OCI-LY1 (cell line): Measurements from ENCODE around the gene LRRC73.

Experiments
- H2AFZ ChIP-seq: fragments of 200-600 bp; sonication (generic), shearing (Covaris generic); 2 replicates; pipeline ENCODE4 v1.6.0; 2014; ENCODE audit warnings: antibody characterized with exemption, mild to moderate bottlenecking, low read length
- H3F3A ChIP-seq: fragments of 200-600 bp; sonication (generic), shearing (Covaris generic); 2 replicates; pipeline ENCODE4 v1.6.0; 2014; ENCODE audit warnings: mild to moderate bottlenecking, antibody characterized with exemption, low read length, moderate library complexity; ENCODE audit not compliant: insufficient read depth
- H3K27ac ChIP-seq: fragments of 200-600 bp; sonication (generic); 2 replicates; pipeline ENCODE4 v1.5.1; 2014; ENCODE audit warnings: low read length, mixed run types, mild to moderate bottlenecking, low read depth; ENCODE audit not compliant: poor library complexity, severe bottlenecking
- H3K27me3 ChIP-seq: fragments of 200-600 bp; sonication (generic); 2 replicates; pipeline ENCODE4 v1.6.0; 2014; ENCODE audit warnings: antibody characterized with exemption, mild to moderate bottlenecking, low read length, moderate library complexity; ENCODE audit not compliant: insufficient read depth
- H3K36me3 ChIP-seq: fragments of 200-600 bp; sonication (generic); 2 replicates; pipeline ENCODE4 v1.6.1; 2014; ENCODE audit warnings: mild to moderate bottlenecking, antibody characterized with exemption, low read length, moderate library complexity, mixed read lengths; ENCODE audit not compliant: insufficient read depth
- H3K4me1 ChIP-seq: fragments of 200-600 bp; sonication (generic); 2 replicates; pipeline ENCODE4 v1.5.1; 2014; ENCODE audit warnings: mild to moderate bottlenecking, low read length, moderate library complexity; ENCODE audit not compliant: insufficient read depth, severe bottlenecking
- H3K4me2 ChIP-seq: fragments of 200-600 bp; sonication (generic), shearing (Covaris generic); 2 replicates; pipeline ENCODE4 v1.6.1; 2014; ENCODE audit warnings: low read length
- H3K4me3 ChIP-seq: fragments of 200-600 bp; sonication (generic); 2 replicates; pipeline ENCODE4 v1.5.1; 2014; ENCODE audit warnings: low read length, low read depth, mild to moderate bottlenecking, mixed read lengths; ENCODE audit not compliant: poor library complexity, severe bottlenecking
- H3K79me2 ChIP-seq: fragments of 200-600 bp; shearing (Covaris generic); 2 replicates; pipeline ENCODE4 v1.6.1; 2016; ENCODE audit warnings: mixed run types, low read length, mixed read lengths; ENCODE audit not compliant: insufficient read depth
- H3K9ac ChIP-seq: fragments of 200-600 bp; sonication (generic), shearing (Covaris generic); 2 replicates; pipeline ENCODE4 v1.6.1; 2014; ENCODE audit warnings: mild to moderate bottlenecking, low read length, mixed read lengths
- H3K9me2 ChIP-seq: fragments of 200-600 bp; sonication (generic), shearing (Covaris generic); 2 replicates; pipeline ENCODE4 v1.6.1; 2014; ENCODE audit warnings: low read depth, mild to moderate bottlenecking, low read length, mixed read lengths
- H3K9me3 ChIP-seq: fragments of 200-600 bp; shearing (Covaris generic); 2 replicates; pipeline ENCODE4 v1.6.1; 2014; ENCODE audit warnings: low read length, mixed read lengths
- H4K20me1 ChIP-seq: fragments of 200-600 bp; sonication (generic), shearing (Covaris generic); 2 replicates; pipeline ENCODE4 v1.6.0; 2016; ENCODE audit warnings: mild to moderate bottlenecking, low read length; ENCODE audit not compliant: insufficient read depth
- CTCF ChIP-seq: fragments of 200-600 bp; sonication (generic), shearing (Covaris generic); IDR thresholded peaks from 2 replicates; pipeline ENCODE4 v1.5.1; 2017; ENCODE audit warnings: mild to moderate bottlenecking, antibody characterized with exemption, low read length, moderate library complexity, mixed read lengths
- EZH2 ChIP-seq: fragments of 200-600 bp; sonication (generic), shearing (Covaris generic); IDR thresholded peaks from 2 replicates; pipeline ENCODE4 v1.8.0; 2017; ENCODE audit warnings: borderline replicate concordance, mixed run types, mild to moderate bottlenecking, antibody characterized with exemption, low read length, moderate library complexity, mixed read lengths

The LRRC73 gene

GRCh38 chr6:43491750-43492661, 18.1 kb downstream of the LRRC73 start:
- peaks cover 6% of the 10 kb centered on the region for H3K4me1 ChIP-seq
- no peak overlapping the region for H3K9ac ChIP-seq
- no peaks in the 10 kb centered on the region for H3F3A ChIP-seq
- H3K9me3 ChIP-seq, result no peaks in the 10 kb centered on the region
- H3K27me3 ChIP-seq, result no peaks in the 10 kb centered on the region
- no peak for TF ChIP-seq EZH2
- no peak for TF ChIP-seq CTCF
- no peak overlapping the region for H3K4me3 ChIP-seq
- no peak overlapping the region for H2AFZ ChIP-seq
- H3K36me3 ChIP-seq, result no peaks in the 10 kb centered on the region
- no peak overlapping the region for H3K4me2 ChIP-seq
- no peak overlapping the region for H3K27ac ChIP-seq
- no peaks in the 10 kb centered on the region for H4K20me1 ChIP-seq
- H3K79me2 ChIP-seq, result no peaks in the 10 kb centered on the region
- H3K9me2 ChIP-seq, result no peaks in the 10 kb centered on the region

- H3K4me1 ChIP-seq, result peaks cover 6% of the 10 kb centered on the region
- no peak for TF ChIP-seq CTCF
- no peak for TF ChIP-seq EZH2
- H3K36me3 ChIP-seq, result no peaks in the 10 kb centered on the region
- H3K9ac ChIP-seq, result no peak overlapping the region
- H2AFZ ChIP-seq, result no peak overlapping the region
- H3K79me2 ChIP-seq, result no peaks in the 10 kb centered on the region
- no peak overlapping the region for H3K27ac ChIP-seq
- no peak overlapping the region for H3K4me3 ChIP-seq
- no peaks in the 10 kb centered on the region for H3K27me3 ChIP-seq
- H4K20me1 ChIP-seq, result no peaks in the 10 kb centered on the region
- H3F3A ChIP-seq, result no peaks in the 10 kb centered on the region
- no peak overlapping the region for H3K4me2 ChIP-seq
- no peaks in the 10 kb centered on the region for H3K9me2 ChIP-seq
- no peaks in the 10 kb centered on the region for H3K9me3 ChIP-seq
Observed at GRCh38 chr6:43490523-43490939, 19.6 kb downstream of the LRRC73 start.

GRCh38 chr6:43489277-43490072, 20.7 kb downstream of the LRRC73 start:
- H3K9me3 ChIP-seq, result no peaks in the 10 kb centered on the region
- H3K9ac ChIP-seq, result no peak overlapping the region
- no peaks in the 10 kb centered on the region for H3K27me3 ChIP-seq
- H3K79me2 ChIP-seq, result no peaks in the 10 kb centered on the region
- H3K4me1 ChIP-seq, result peaks cover 6% of the 10 kb centered on the region
- no peak overlapping the region for H3K27ac ChIP-seq
- no peak overlapping the region for H3K4me2 ChIP-seq
- no peaks in the 10 kb centered on the region for H3F3A ChIP-seq
- H2AFZ ChIP-seq, result no peak overlapping the region
- no peak overlapping the region for H3K4me3 ChIP-seq
- H4K20me1 ChIP-seq, result no peaks in the 10 kb centered on the region
- TF ChIP-seq CTCF (no peak), EZH2 (no peak)
- no peaks in the 10 kb centered on the region for H3K9me2 ChIP-seq
- no peaks in the 10 kb centered on the region for H3K36me3 ChIP-seq
